Measurements from ENCODE around the gene VPS8.

- TF ChIP-seq POLR2A (IDR thresholded peaks at IDR 0.05; ENCODE audit: low read depth) (no peak), CTCF (IDR thresholded peaks at IDR 0.05) (no peak)
These were observed 3.9 kb upstream of the VPS8 start for GRCh38 chr3:184808021-184808420.
